Neural crest cell (in vitro differentiated cells): ENCODE data around the gene GALNT1. TPM values are rescaled to one million over a fixed set of nuclear protein-coding genes. Genes with fewer than 3 reads are reported as not detected.

Experiments used
- DNase-seq: peaks from one replicate; pipeline ENCODE4 v3.0.0; 2021; ENCODE audit warnings: low read depth, mixed read lengths, low spot score
- H3K27ac Mint-ChIP-seq: one replicate; pipeline ENCODE4 v1.8.0; 2021; ENCODE audit warnings: mild to moderate bottlenecking, mixed read lengths; ENCODE audit not compliant: unreplicated experiment
- H3K27me3 Mint-ChIP-seq: 2 replicates; pipeline ENCODE4 v1.8.0; 2021; ENCODE audit warnings: low read depth, mild to moderate bottlenecking, mixed read lengths
- H3K36me3 Mint-ChIP-seq: 2 replicates; pipeline ENCODE4 v1.8.0; 2021; ENCODE audit warnings: low read depth, mild to moderate bottlenecking, mixed read lengths
- H3K4me1 Mint-ChIP-seq: 2 replicates; pipeline ENCODE4 v1.8.0; 2021; ENCODE audit warnings: mixed read lengths
- H3K4me3 Mint-ChIP-seq: one replicate; pipeline ENCODE4 v1.8.0; 2021; ENCODE audit warnings: mild to moderate bottlenecking, mixed read lengths
- H3K9me3 Mint-ChIP-seq: 2 replicates; pipeline ENCODE4 v1.8.0; 2021; ENCODE audit warnings: mixed read lengths
- CTCF ChIP-seq: fragments of 200-600 bp; sonication (generic); conservative IDR thresholded peaks from 2 replicates; pipeline ENCODE4 v1.5.0; 2021; ENCODE audit warnings: antibody characterized with exemption, mild to moderate bottlenecking
- total RNA-seq: library from RNA; stranded (reverse); gene quantifications from 2 replicates; pipeline ENCODE4 v1.2.1, GENCODE V29; 2021

The GALNT1 gene
- total RNA-seq, 1 donor from 2014 or later: 93.5 TPM

GRCh38 chr18:35707247-35707646 lies 125.7 kb downstream of the GALNT1 start:
- H3K4me1 Mint-ChIP-seq: peaks cover 4% of the 10 kb centered on the region
- H3K36me3 Mint-ChIP-seq: peaks cover 15% of the 10 kb centered on the region
- no peak overlapping the region for H3K4me3 Mint-ChIP-seq
- H3K27me3 Mint-ChIP-seq: no peaks in the 10 kb centered on the region
- no peak overlapping the region for H3K27ac Mint-ChIP-seq
- DNase-seq: no peak
- H3K9me3 Mint-ChIP-seq: peaks cover under 1% of the 10 kb centered on the region
- no peak for TF ChIP-seq CTCF

- Mint-ChIP-seq H3K36me3 (peaks cover 18% of the 10 kb centered on the region), H3K9me3 (peaks cover 4% of the 10 kb centered on the region), H3K27me3 (no peaks in the 10 kb centered on the region), H3K4me1 (peaks cover 2% of the 10 kb centered on the region), H3K4me3 (no peak overlapping the region), H3K27ac (no peak overlapping the region)
- DNase-seq: no peak
- TF ChIP-seq CTCF: no peak
Observed at GRCh38 chr18:35707674-35708073, 126.1 kb downstream of the GALNT1 start.

GRCh38 chr18:35710581-35710980 lies 129.0 kb downstream of the GALNT1 start:
- Mint-ChIP-seq H3K4me3 (no peak overlapping the region), H3K36me3 (peaks cover 28% of the 10 kb centered on the region), H3K27me3 (no peaks in the 10 kb centered on the region), H3K27ac (no peak overlapping the region), H3K9me3 (peaks cover 4% of the 10 kb centered on the region), H3K4me1 (no peaks in the 10 kb centered on the region)
- no peak for DNase-seq
- no peak for TF ChIP-seq CTCF

- no peak for TF ChIP-seq CTCF
- H3K4me3 Mint-ChIP-seq: no peak overlapping the region
- H3K27ac Mint-ChIP-seq: no peak overlapping the region
Observed at GRCh38 chr18:35711227-35711626, 129.7 kb downstream of the GALNT1 start.

GRCh38 chr18:35713545-35713944 lies 132.0 kb downstream of the GALNT1 start:
- Mint-ChIP-seq H3K9me3 (peaks cover 15% of the 10 kb centered on the region), H3K27ac (no peak overlapping the region), H3K4me1 (peaks cover 5% of the 10 kb centered on the region), H3K27me3 (no peaks in the 10 kb centered on the region), H3K4me3 (no peak overlapping the region), H3K36me3 (peaks cover 45% of the 10 kb centered on the region)
- TF ChIP-seq CTCF: no peak
- DNase-seq: no peak

More at GRCh38 chr18:35711227-35711626, 129.7 kb downstream of the GALNT1 start:
- peaks cover 8% of the 10 kb centered on the region for H3K9me3 Mint-ChIP-seq
- H3K4me1 Mint-ChIP-seq: peaks cover 5% of the 10 kb centered on the region
- no peaks in the 10 kb centered on the region for H3K27me3 Mint-ChIP-seq
- H3K36me3 Mint-ChIP-seq: peaks cover 34% of the 10 kb centered on the region
- DNase-seq: no peak

GRCh38 chr18:35714539-35714938 lies 133.0 kb downstream of the GALNT1 start:
- H3K36me3 Mint-ChIP-seq: peaks cover 47% of the 10 kb centered on the region
- H3K9me3 Mint-ChIP-seq: peaks cover 19% of the 10 kb centered on the region
- H3K4me3 Mint-ChIP-seq: no peak overlapping the region
- no peak for TF ChIP-seq CTCF
- peaks cover 5% of the 10 kb centered on the region for H3K4me1 Mint-ChIP-seq
- H3K27me3 Mint-ChIP-seq: no peaks in the 10 kb centered on the region
- no peak for DNase-seq
- no peak overlapping the region for H3K27ac Mint-ChIP-seq
